NCI-H128 (cell line): ENCODE results near the gene CMTM7.

Experiments used
- DNase-seq: peaks from one replicate; lab custom pipeline; 2025; ENCODE audit not compliant: unreplicated experiment; lab: John Stamatoyannopoulos, UW

CMTM7 gene

GRCh38 chr3:32484436-32484835, 92.8 kb downstream of the CMTM7 start:
- DNase-seq: no peak

GRCh38 chr3:32487781-32488473, 96.3 kb downstream of the CMTM7 start:
- DNase-seq: no peak

GRCh38 chr3:32488474-32489008, 96.9 kb downstream of the CMTM7 start:
- DNase-seq: no peak

- no peak for DNase-seq
These were observed 101.2 kb downstream of the CMTM7 start for GRCh38 chr3:32492684-32493436.

GRCh38 chr3:32493437-32494414, 102.1 kb downstream of the CMTM7 start:
- no peak for DNase-seq

GRCh38 chr3:32495085-32495484, 103.4 kb downstream of the CMTM7 start:
- no peak for DNase-seq

GRCh38 chr3:32495609-32496008, 104.0 kb downstream of the CMTM7 start:
- DNase-seq: no peak

- no peak for DNase-seq
These were observed 106.6 kb downstream of the CMTM7 start for GRCh38 chr3:32498252-32498651.

GRCh38 chr3:32498992-32499391, 107.3 kb downstream of the CMTM7 start:
- DNase-seq: no peak

- DNase-seq: no peak
These were observed 107.9 kb downstream of the CMTM7 start for GRCh38 chr3:32499585-32499984.

GRCh38 chr3:32500231-32500630, 108.6 kb downstream of the CMTM7 start:
- DNase-seq: no peak

- no peak for DNase-seq
These were observed 109.5 kb downstream of the CMTM7 start for GRCh38 chr3:32500880-32501782.

- DNase-seq: no peak
These were observed 110.1 kb downstream of the CMTM7 start for GRCh38 chr3:32501783-32502117.

GRCh38 chr3:32502118-32502945, 110.7 kb downstream of the CMTM7 start, which contains the start of gene CMTM6:
Gene CMTM6 (minus strand): TSS chr3:32502852. CDS start chr3:32502745, 107 bp downstream.
- peak; percentile 7 for DNase-seq

GRCh38 chr3:32502946-32503286, 111.3 kb downstream of the CMTM7 start:
- DNase-seq: no peak
